Fibroblast of skin of left biceps (primary cell): Measurements from ENCODE around the gene POLR3C.
"Not testable (repeated sequence)": the region's sequence is repeated elsewhere in the genome, so short reads cannot be mapped to it uniquely, and the experiment has no call there.

ENCODE experiments used
- DNase-seq, 2 experiments: peaks; one replicate each; pipeline ENCODE4 v3.0.0-alpha.2; 2013; ENCODE audit warnings: low read depth in 2 of 2

The POLR3C gene, protein sequence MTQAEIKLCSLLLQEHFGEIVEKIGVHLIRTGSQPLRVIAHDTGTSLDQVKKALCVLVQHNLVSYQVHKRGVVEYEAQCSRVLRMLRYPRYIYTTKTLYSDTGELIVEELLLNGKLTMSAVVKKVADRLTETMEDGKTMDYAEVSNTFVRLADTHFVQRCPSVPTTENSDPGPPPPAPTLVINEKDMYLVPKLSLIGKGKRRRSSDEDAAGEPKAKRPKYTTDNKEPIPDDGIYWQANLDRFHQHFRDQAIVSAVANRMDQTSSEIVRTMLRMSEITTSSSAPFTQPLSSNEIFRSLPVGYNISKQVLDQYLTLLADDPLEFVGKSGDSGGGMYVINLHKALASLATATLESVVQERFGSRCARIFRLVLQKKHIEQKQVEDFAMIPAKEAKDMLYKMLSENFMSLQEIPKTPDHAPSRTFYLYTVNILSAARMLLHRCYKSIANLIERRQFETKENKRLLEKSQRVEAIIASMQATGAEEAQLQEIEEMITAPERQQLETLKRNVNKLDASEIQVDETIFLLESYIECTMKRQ

GRCh38 chr1:145823565-145824498 lies at the start of gene POLR3C, which contains the start of gene RNF115:
Gene POLR3C, plus strand, starts transcription at chr1:145824200. Its CDS starts 1,577 bp downstream, at chr1:145825777.
Gene RNF115, minus strand, starts transcription at chr1:145824095. Its CDS starts 222 bp downstream, at chr1:145823873.
- DNase-seq = peak; percentile 77 to 79

DNA sequence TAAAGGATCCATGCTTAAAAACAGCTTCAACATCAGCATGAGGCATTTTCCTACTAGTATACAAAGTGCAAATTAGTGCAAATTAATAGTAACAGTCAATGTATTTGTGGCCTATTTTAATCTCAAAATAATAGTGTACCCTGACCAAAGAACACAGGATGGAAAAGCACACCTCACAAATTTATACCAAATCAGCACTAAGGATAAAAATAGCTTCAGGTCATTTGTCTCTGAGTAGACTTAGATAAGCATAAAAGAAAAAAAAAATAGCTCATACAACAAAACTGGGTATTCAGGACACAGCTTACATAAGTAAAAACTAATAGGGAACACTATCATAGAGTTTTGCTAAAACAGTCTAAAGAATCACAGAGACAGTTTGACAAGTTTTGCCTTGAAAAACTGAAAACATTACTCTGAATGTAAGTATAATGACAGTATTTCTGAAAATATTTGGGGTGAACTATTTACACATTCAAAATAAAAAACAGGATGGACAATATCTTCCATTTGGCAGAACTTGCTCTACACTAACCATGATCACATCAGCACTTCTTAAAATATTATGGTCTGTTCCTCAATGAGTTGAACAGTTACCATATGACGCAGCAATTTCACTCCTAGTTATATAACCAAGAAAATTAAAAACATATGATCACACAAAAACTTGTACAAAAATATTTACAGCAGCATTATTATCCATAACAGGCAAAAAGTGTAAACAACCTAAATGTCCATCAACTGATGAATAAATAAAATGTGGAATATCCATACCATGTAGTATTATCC lies 46.4 kb upstream of the POLR3C start:
- no peak for DNase-seq

GRCh38 chr1:145778146-145778540 lies 45.9 kb upstream of the POLR3C start:
- DNase-seq = peak in 1 of 2 experiments; percentile 12

GRCh38 chr1:145782272-145783099 lies 41.5 kb upstream of the POLR3C start:
- peak; percentile 78 to 79 for DNase-seq

GRCh38 chr1:145784409-145784808 lies 39.6 kb upstream of the POLR3C start:
- DNase-seq = no peak

DNA sequence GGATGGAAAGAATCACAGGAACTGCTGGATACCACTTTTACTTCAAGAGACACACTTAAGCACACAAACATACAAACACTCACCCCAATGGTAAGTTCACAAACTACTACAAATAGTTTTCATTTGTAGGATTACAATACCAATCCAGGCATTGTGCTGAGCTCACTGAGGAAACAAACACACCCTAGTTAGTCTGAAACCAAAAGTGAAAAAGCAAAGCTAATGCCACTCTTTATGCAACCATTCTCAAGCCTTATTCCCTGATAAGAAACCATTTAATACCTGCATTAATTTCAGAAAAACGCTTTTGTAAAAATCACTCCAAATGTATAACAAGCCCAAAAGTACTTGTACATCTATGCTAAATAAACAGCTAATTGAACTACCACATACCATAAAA lies 38.5 kb upstream of the POLR3C start:
- no peak for DNase-seq

DNA sequence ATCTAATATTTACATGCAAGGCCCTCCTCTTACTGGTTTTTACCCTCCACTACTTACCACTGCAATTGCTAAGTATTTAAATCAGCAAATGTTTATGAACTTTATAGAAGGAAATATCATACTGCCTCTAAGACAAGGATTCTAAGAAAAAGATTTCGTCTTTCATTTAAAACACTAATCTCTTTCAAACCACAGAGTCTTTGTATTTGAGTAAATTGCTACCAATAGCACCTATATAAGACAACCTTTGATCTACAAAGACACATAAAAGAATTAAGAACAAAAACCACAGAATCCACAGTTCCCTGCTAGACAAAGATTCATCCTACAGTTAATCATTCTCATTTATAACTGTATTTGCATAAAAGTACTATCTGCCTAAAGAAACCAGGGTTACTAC lies 37.7 kb upstream of the POLR3C start:
- DNase-seq = no peak

DNA sequence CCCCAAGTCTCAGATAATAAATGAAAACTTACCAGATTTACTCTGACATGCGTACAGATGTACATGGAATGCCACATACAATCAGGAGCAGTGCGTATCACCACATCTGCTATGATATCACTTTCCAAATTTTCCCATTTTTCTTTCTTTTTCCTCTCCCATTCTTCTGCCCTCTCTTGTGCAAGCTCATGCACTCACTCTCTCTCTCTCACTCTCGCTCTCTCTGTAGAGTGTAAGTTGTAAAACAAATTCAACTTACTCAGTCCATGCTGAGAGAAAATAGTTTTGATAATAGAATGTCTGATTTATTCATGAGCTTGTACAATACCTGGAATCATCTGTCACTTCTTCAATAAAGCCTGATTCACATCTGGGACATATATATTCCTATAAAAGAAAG lies 35.4 kb upstream of the POLR3C start:
- no peak for DNase-seq

- DNase-seq = not testable (repeated sequence)
Measured at GRCh38 chr1:145791860-145792259, 32.1 kb upstream of the POLR3C start.

DNA sequence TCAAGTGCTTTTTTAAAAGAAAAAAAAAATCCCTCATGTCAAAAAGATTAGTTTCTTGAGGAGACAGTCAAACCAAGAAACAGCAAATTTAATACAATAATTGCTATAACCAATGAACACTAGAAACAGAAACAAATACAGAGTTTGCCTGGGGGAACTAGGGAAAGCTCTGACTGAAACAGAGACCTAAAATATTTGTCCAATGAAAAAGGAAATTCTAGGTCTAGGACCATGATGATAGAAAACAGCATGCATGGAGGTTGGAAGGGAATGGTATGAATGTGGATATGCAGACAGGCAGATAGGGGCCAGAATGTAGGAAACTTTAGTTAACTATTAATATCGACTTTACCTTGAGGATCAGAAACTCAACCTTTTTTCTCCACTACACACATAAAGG lies 31.5 kb upstream of the POLR3C start:
- DNase-seq = no peak

DNA sequence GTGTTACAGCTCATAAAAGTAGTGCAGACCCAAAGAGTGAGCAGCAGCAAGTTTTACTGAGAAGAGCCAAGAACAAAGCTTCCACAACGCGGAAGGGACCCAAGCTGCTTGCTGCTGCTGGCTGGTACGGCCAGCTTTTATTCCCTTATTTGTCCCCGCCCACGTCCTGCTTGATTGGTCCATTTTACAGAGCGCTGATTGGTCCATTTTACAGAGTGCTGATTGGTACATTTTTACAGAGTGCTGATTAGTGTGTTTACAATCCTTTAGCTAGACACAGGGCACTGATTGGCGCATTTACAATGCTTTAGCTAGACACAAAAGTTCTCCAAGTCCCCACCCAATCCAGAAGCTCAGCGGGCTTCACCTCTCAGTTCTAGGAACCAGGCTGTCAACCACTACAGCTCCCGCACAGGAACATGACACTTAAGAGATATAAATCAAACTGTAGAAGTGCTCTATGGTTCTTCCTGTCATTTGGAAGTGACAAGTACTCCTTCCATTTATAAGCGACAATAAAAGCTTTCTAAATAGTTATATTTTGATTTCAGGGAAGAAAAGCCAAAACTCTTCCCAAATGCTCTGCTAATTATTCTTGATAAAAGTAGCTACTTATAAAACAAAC lies 28.6 kb upstream of the POLR3C start:
- DNase-seq = no peak

GRCh38 chr1:145796753-145797152 lies 27.2 kb upstream of the POLR3C start:
- DNase-seq = no peak

DNA sequence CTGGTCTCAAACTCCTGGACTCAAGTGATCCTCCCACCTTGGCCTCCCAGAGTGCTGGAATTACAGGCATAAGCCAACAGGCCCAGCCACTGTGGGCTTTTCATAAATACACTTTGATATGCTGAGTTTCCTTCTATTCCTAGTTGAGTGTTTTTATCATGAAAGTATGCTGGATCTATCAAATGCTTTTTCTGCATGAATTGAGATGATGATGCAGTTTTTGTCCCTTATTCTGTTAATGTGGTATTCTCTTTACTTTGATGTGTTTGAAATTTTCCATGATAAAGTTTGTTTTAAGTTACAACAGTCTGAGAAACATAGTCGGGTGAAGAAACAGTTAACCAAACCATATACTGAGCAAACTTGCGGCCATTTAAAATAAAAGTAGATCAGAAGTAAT lies 24.2 kb upstream of the POLR3C start:
- no peak for DNase-seq

- no peak for DNase-seq
Measured at GRCh38 chr1:145804235-145805045, 19.6 kb upstream of the POLR3C start.

GRCh38 chr1:145805057-145805456 lies 18.9 kb upstream of the POLR3C start:
- no peak for DNase-seq

DNA sequence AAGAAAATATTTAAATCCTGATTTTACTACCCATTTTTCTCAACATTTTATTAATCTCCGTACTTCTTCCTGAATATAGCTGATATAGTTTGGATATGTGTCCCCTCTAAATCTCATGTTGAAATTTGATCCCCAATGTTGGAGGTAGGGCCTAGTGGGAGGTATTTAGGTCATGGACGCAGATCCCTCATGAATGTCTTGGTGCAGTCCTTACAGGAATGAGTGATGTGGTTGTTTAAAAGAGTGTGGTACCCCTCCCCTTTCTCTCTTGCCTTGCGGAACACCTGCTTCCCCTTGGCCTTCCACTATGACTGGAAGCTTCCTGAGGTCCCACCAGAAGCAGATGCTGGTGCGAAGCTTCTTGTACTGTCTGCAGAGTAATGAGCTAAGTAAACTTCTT lies 17.6 kb upstream of the POLR3C start:
- no peak for DNase-seq

- no peak for DNase-seq
Measured at GRCh38 chr1:145806844-145807243, 17.2 kb upstream of the POLR3C start.

DNA sequence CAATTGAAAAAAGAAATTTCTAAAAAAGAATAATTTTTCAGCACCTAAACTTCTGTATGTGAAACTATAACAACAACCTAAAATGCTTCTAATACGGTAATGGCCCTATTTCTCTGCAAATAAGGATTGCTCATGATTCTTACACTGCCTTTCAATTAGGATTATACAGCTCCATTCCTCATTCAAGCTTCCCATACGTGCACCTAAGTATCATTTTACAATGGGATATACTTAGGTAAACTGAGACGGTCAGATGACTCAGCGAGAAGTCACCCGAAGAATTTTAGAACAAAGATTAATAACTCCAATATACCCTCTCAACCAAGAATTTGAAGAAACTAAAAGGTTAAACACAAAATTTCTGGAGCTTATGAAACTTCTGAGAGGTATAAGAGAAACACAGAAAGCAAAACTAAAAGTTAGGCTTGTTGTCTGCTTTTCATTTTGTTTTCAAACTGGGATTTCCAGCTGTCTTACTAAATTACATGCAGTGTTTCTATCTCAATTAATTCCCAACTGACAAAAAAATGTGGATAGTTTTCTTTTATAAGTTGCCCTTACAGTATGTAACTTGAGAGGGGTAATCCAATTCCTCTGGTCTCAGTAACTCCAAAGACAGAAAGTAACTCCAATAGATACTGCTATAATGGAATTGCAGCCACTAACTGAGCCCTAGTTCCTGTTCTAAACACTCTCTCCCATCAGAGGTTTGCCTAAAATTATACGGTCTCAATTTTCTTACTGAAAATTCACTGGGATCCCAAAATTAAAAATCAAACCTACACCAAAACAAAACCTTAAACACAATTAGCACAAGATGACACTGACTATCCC lies 10.8 kb upstream of the POLR3C start:
- not testable (repeated sequence) for DNase-seq
